C4-2B (cell line): ENCODE results near the gene SLC9A9.

Experiments
- CTCF ChIP-seq: fragments of 450-650 bp; conservative IDR thresholded peaks from 2 replicates; pipeline ENCODE4 v1.5.1; 2017; ENCODE audit warnings: mild to moderate bottlenecking
- ZFX ChIP-seq: fragments of 450-650 bp; IDR thresholded peaks from 2 replicates; pipeline ENCODE4 v1.6.1; 2017

GRCh38 chr3:143605233-143605950, 242.9 kb downstream of the SLC9A9 start:
- no peak for TF ChIP-seq CTCF
- TF ChIP-seq ZFX: no peak
